Neural cell (in vitro differentiated cells): ENCODE measurements around the gene MAP4K3. TPM values are rescaled to one million over a fixed set of nuclear protein-coding genes. Genes with fewer than 3 reads are reported as not detected.

Experiments
- H2AFZ ChIP-seq: fragments of 200-600, 300-800 bp; sonication (generic), shearing (Covaris generic); 2 replicates; pipeline ENCODE4 v1.6.0; 2014; ENCODE audit warnings: low read depth, mild to moderate bottlenecking, antibody characterized with exemption, low read length, moderate library complexity
- H3F3A ChIP-seq: fragments of 200-600 bp; shearing (Covaris generic); 2 replicates; pipeline ENCODE4 v1.6.1; 2016; ENCODE audit warnings: mild to moderate bottlenecking, moderate library complexity, mixed read lengths, antibody characterized with exemption, low read length; ENCODE audit not compliant: insufficient read depth, poor library complexity, severe bottlenecking
- H3K27ac ChIP-seq: fragments of 200-600, 300-800 bp; sonication (generic), shearing (Covaris generic); 2 replicates; pipeline ENCODE4 v1.5.1; 2014; ENCODE audit warnings: mild to moderate bottlenecking, low read length, moderate library complexity
- H3K27me3 ChIP-seq: fragments of 300-800, 200-600 bp; sonication (generic), shearing (Covaris generic); 2 replicates; pipeline ENCODE4 v1.6.0; 2014; ENCODE audit warnings: mild to moderate bottlenecking, low read depth, low read length, moderate library complexity; ENCODE audit not compliant: insufficient read depth
- H3K36me3 ChIP-seq: fragments of 300-800, 200-600 bp; sonication (generic), shearing (Covaris generic); 2 replicates; pipeline ENCODE4 v1.5.1; 2014; ENCODE audit warnings: mild to moderate bottlenecking, antibody characterized with exemption, low read length, moderate library complexity; ENCODE audit not compliant: insufficient read depth
- H3K4me2 ChIP-seq: fragments of 300-800, 200-600 bp; sonication (generic), shearing (Covaris generic); 2 replicates; pipeline ENCODE4 v1.6.0; 2014; ENCODE audit warnings: mild to moderate bottlenecking, low read length
- H3K4me3 ChIP-seq: fragments of 300-800, 200-600 bp; sonication (generic), shearing (Covaris generic); 2 replicates; pipeline ENCODE4 v1.5.1; 2014; ENCODE audit warnings: mild to moderate bottlenecking, low read length, moderate library complexity
- H3K79me2 ChIP-seq: fragments of 200-600 bp; shearing (Covaris generic); replicated peaks from 2 replicates; pipeline ENCODE4 v1.6.0; 2014; ENCODE audit warnings: mild to moderate bottlenecking, low read length, moderate library complexity; ENCODE audit not compliant: insufficient read depth
- H3K9ac ChIP-seq: fragments of 300-800, 200-600 bp; sonication (generic), shearing (Covaris generic); 2 replicates; pipeline ENCODE4 v1.6.1; 2016; ENCODE audit warnings: mild to moderate bottlenecking, low read length, mixed read lengths
- H3K9me2 ChIP-seq: fragments of 200-600 bp; shearing (Covaris generic); 2 replicates; pipeline ENCODE4 v1.6.1; 2016; ENCODE audit warnings: mild to moderate bottlenecking, low read length, mixed read lengths; ENCODE audit not compliant: insufficient read depth
- H3K9me3 ChIP-seq: fragments of 200-600, 300-800 bp; sonication (generic), shearing (Covaris generic); 2 replicates; pipeline ENCODE4 v1.6.1; 2016; ENCODE audit warnings: mild to moderate bottlenecking, mixed run types, low read length, moderate library complexity, mixed read lengths
- H4K20me1 ChIP-seq: fragments of 200-600 bp; shearing (Covaris generic); 2 replicates; pipeline ENCODE4 v1.6.1; 2016; ENCODE audit warnings: mild to moderate bottlenecking, mixed run types; ENCODE audit not compliant: insufficient read depth
- CTCF ChIP-seq: fragments of 450-650 bp; IDR thresholded peaks from 2 replicates; pipeline ENCODE4 v1.5.1; 2014; ENCODE audit warnings: antibody characterized with exemption, mild to moderate bottlenecking, moderate library complexity; ENCODE audit not compliant: poor library complexity, severe bottlenecking
- EP300 ChIP-seq: fragments of 450-650 bp; conservative IDR thresholded peaks from 2 replicates; pipeline ENCODE4 v1.6.1; 2014; ENCODE audit warnings: antibody characterized with exemption, mild to moderate bottlenecking, moderate library complexity; ENCODE audit not compliant: poor library complexity, severe bottlenecking
- EZH2 ChIP-seq: fragments of 200-600, 300-800 bp; shearing (Covaris generic), sonication (generic); IDR thresholded peaks from 2 replicates; pipeline ENCODE4 v1.6.1; 2014; ENCODE audit warnings: antibody characterized with exemption, low read length, borderline replicate concordance, mild to moderate bottlenecking; ENCODE audit not compliant: insufficient read depth, poor library complexity, severe bottlenecking
- MXI1 ChIP-seq: fragments of 450-650 bp; conservative IDR thresholded peaks from 2 replicates; pipeline ENCODE4 v1.6.1; 2014; ENCODE audit warnings: antibody characterized with exemption, mild to moderate bottlenecking; ENCODE audit not compliant: poor library complexity, severe bottlenecking
- POLR2AphosphoS5 ChIP-seq: IDR thresholded peaks from 2 replicates; pipeline ENCODE4 v1.6.1; 2012
- RAD21 ChIP-seq: fragments of 450-650 bp; conservative IDR thresholded peaks from 2 replicates; pipeline ENCODE4 v1.6.1; 2014; ENCODE audit warnings: antibody characterized with exemption, mild to moderate bottlenecking, moderate library complexity
- REST ChIP-seq: IDR thresholded peaks from 2 replicates; pipeline ENCODE4 v1.6.1; 2012; ENCODE audit warnings: borderline replicate concordance
- SMC3 ChIP-seq: fragments of 450-650 bp; conservative IDR thresholded peaks from 2 replicates; pipeline ENCODE4 v1.6.1; 2014; ENCODE audit warnings: antibody characterized with exemption, mild to moderate bottlenecking, moderate library complexity; ENCODE audit not compliant: poor library complexity
- TAF1 ChIP-seq: IDR thresholded peaks from 2 replicates; pipeline ENCODE4 v1.6.1; 2012; ENCODE audit warnings: low read depth
- polyA plus RNA-seq: library from polyadenylated mRNA; depleted of rRNA; stranded (reverse); fragments of >200 nt; gene quantifications from 2 replicates; pipeline ENCODE4 v1.2.3, GENCODE V29; 2014

Gene MAP4K3
- polyA plus RNA-seq, 1 donor from 2014 or later: 105 TPM

GRCh38 chr2:39379643-39380524 is 57.2 kb downstream of the MAP4K3 start:
- Histone ChIP-seq H3F3A (no peaks in the 10 kb centered on the region), H3K9me2 (no peaks in the 10 kb centered on the region), H3K27me3 (no peaks in the 10 kb centered on the region), H3K9ac (no peak overlapping the region), H3K4me2 (no peak overlapping the region), H3K79me2 (peaks cover 24% of the 10 kb centered on the region), H4K20me1 (no peaks in the 10 kb centered on the region), H3K9me3 (no peaks in the 10 kb centered on the region), H3K4me3 (no peak overlapping the region), H3K36me3 (peaks cover 6% of the 10 kb centered on the region), H3K27ac (no peak overlapping the region), H2AFZ (no peak overlapping the region)
- TF ChIP-seq TAF1 (no peak), SMC3 (peak; percentile 72), RAD21 (peak; percentile 66), CTCF (peak; percentile 72)

- Histone ChIP-seq H2AFZ (no peak overlapping the region), H3K4me2 (no peak overlapping the region), H3K79me2 (peaks cover 21% of the 10 kb centered on the region), H3F3A (no peaks in the 10 kb centered on the region), H3K9me3 (no peaks in the 10 kb centered on the region), H3K36me3 (peaks cover 6% of the 10 kb centered on the region), H4K20me1 (no peaks in the 10 kb centered on the region), H3K9me2 (no peaks in the 10 kb centered on the region), H3K9ac (no peak overlapping the region), H3K27me3 (no peaks in the 10 kb centered on the region), H3K27ac (no peak overlapping the region), H3K4me3 (no peak overlapping the region)
- TF ChIP-seq REST (no peak), SMC3 (no peak), EP300 (no peak), RAD21 (no peak)
Observed at GRCh38 chr2:39378968-39379367, 58.1 kb downstream of the MAP4K3 start.

DNA sequence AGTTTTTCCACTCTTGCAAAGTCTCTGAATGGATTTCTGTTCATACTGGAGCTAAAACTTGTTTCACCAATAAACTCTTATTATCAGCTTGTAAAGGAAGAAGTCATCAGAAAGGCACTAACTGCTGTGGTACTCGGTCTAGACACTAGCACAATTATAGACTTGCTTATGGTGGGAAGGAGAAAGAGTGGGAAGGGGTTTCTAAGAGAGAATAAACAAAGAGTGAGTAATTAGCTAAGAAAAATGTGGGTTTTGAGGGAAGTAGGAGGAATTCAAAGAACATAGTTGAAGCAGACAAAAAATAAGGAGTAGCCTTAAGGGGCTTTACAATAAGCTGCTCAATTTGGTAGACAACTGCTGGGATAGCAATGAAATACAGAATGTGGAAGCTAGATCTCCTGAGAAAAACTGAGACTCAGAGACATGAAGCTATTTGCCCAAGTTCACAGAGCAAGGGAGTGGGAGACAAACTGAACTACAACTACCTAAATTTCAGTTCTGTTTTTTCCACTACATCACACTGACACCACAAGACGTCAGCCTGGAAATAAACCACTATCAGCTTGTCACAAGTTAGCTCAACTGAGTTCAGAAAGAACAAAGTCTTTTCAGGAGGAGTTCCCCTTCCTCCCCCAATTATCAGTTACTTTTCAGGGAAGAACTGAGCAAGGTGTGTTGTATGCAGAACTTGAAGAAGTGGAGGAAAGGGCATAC is 59.7 kb downstream of the MAP4K3 start:
- no peak overlapping the region for H3K27ac ChIP-seq
- no peak overlapping the region for H2AFZ ChIP-seq
- H3F3A ChIP-seq: no peaks in the 10 kb centered on the region
- no peak overlapping the region for H3K4me2 ChIP-seq
- H3K27me3 ChIP-seq: no peaks in the 10 kb centered on the region
- no peak overlapping the region for H3K4me3 ChIP-seq
- peaks cover 6% of the 10 kb centered on the region for H3K36me3 ChIP-seq
- peaks cover 21% of the 10 kb centered on the region for H3K79me2 ChIP-seq
- H3K9ac ChIP-seq: no peak overlapping the region
- H4K20me1 ChIP-seq: no peaks in the 10 kb centered on the region
- H3K9me2 ChIP-seq: no peaks in the 10 kb centered on the region
- no peaks in the 10 kb centered on the region for H3K9me3 ChIP-seq
- TF ChIP-seq EP300: no peak
- TF ChIP-seq MXI1: no peak
- no peak for TF ChIP-seq CTCF
- TF ChIP-seq EZH2: no peak
- TF ChIP-seq REST: no peak
- no peak for TF ChIP-seq POLR2AphosphoS5
